Colonic mucosa (tissue), 4 donors: ENCODE measurements around the gene ARPC4. TPM values are rescaled to one million over a fixed set of nuclear protein-coding genes. Genes with fewer than 3 reads are reported as not detected.

Source experiments
- DNase-seq: peaks from one replicate; pipeline ENCODE4 v3.0.0-alpha.2; 2020
- H3K27ac ChIP-seq: fragments of 200-600 bp; one replicate; pipeline ENCODE4 v1.8.0; 2021
- H3K27me3 ChIP-seq: fragments of 200-600 bp; one replicate; pipeline ENCODE4 v1.8.0; 2021
- H3K36me3 ChIP-seq: fragments of 200-600 bp; one replicate; pipeline ENCODE4 v1.8.0; 2021
- H3K4me1 ChIP-seq: fragments of 200-600 bp; one replicate; pipeline ENCODE4 v1.8.0; 2021; ENCODE audit warnings: mild to moderate bottlenecking
- H3K4me3 ChIP-seq: fragments of 200-600 bp; one replicate; pipeline ENCODE4 v1.8.0; 2021
- H3K9ac ChIP-seq, 2 donors: one replicate each; pipeline ENCODE4 v1.7.0; 2013; ENCODE audit warnings: control low read depth in 2 of 2, low read depth in 2 of 2, low read length in 2 of 2
- H3K9me3 ChIP-seq: fragments of 200-600 bp; one replicate; pipeline ENCODE4 v1.8.0; 2021
- intact Hi-C: fragments of 100-400 bp; cut with DNase I; formaldehyde crosslinking; loops from one replicate; pipeline ENCODE4 v1.14.1; 2022
- total RNA-seq, 2 donors: library from RNA; stranded (reverse); fragmentation: NEBNext Ultra II Directional in 1 of 2; extraction: Animal tissue kit (Norgen Biotek cat#: 25700) in 1 of 2; gene quantifications; one replicate each; pipeline ENCODE4 v1.2.1, GENCODE V29; 2021
- TF ChIP-seq, protein P1 (sequence below): fragments of 200-600 bp; IDR thresholded peaks from one replicate; pipeline ENCODE4 v1.8.0; 2022; ENCODE audit warnings: antibody characterized with exemption, mild to moderate bottlenecking
- donor health status: healthy.
- donor health status: DM: no; HTN: no; CAD: no.
- donor health status: DM: no; HTN: no; CAD: no.

Gene ARPC4
- total RNA-seq, 2 donors from 2014 or later, result 221 to 228 TPM

DNA sequence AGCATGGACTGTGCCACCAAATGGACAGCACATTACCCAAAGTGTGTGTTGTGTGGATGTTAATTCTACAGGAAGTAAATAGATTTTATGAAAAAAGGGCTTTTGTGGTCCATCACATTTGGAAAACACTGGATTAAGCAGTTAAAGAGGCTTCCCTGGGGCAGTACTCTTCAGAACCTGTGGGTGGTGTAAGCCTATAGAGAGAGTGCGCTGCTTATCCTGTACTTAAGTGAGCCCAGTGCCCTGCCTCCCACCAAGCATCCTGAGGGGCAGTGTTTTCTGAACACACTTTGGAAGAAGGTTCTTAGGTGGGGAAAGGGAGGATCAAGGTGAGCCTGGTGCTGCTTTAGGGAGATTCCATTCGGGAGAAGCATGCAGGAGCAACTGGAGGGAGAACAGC, 28.1 kb downstream of the ARPC4 start:
- DNase-seq, result no peak
- no peak overlapping the region for H3K27ac ChIP-seq
- no peak overlapping the region for H3K4me3 ChIP-seq
- no peaks in the 10 kb centered on the region for H3K36me3 ChIP-seq
- H3K4me1 ChIP-seq, result no peaks in the 10 kb centered on the region
- intact Hi-C loops, result no loop called here
- H3K27me3 ChIP-seq, result no peaks in the 10 kb centered on the region
- TF ChIP-seq, protein P1, sequence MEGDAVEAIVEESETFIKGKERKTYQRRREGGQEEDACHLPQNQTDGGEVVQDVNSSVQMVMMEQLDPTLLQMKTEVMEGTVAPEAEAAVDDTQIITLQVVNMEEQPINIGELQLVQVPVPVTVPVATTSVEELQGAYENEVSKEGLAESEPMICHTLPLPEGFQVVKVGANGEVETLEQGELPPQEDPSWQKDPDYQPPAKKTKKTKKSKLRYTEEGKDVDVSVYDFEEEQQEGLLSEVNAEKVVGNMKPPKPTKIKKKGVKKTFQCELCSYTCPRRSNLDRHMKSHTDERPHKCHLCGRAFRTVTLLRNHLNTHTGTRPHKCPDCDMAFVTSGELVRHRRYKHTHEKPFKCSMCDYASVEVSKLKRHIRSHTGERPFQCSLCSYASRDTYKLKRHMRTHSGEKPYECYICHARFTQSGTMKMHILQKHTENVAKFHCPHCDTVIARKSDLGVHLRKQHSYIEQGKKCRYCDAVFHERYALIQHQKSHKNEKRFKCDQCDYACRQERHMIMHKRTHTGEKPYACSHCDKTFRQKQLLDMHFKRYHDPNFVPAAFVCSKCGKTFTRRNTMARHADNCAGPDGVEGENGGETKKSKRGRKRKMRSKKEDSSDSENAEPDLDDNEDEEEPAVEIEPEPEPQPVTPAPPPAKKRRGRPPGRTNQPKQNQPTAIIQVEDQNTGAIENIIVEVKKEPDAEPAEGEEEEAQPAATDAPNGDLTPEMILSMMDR, result no peak
- H3K9me3 ChIP-seq, result no peaks in the 10 kb centered on the region
- H3K9ac ChIP-seq, result no peak overlapping the region

DNA sequence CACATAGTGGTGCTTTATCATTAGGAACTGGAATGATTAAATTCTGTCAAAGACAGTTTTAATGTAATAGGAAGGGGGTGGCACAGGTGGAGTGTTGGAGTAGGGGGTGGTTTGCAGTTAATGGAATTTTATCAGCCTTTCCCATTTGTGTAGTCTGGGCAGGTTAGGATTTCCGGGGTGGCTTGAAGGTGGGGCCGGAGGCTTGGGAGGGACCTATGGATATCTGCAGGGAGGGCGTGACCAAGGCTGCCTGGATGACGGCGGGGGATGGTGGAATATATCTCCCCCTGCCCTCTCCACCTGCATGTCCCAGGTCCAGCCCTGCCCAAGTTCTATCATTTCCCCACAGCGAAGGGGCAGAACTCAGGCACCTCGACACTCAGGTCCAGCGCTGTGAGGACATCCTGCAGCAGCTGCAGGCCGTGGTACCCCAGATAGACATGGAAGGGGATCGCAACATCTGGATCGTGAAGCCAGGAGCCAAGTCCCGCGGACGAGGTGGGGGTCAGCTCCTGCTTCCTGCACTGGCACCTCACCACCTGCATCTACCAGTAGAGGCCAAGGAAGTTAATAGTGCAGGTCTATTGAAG, 32.7 kb downstream of the ARPC4 start:
- intact Hi-C loops, result no loop called here
- Histone ChIP-seq H3K9me3 (no peaks in the 10 kb centered on the region), H3K27me3 (no peaks in the 10 kb centered on the region), H3K27ac (no peak overlapping the region), H3K4me1 (no peaks in the 10 kb centered on the region), H3K4me3 (no peak overlapping the region), H3K9ac (no peak overlapping the region), H3K36me3 (no peaks in the 10 kb centered on the region)
- DNase-seq, result no peak
- TF ChIP-seq, protein P1, result no peak

DNA sequence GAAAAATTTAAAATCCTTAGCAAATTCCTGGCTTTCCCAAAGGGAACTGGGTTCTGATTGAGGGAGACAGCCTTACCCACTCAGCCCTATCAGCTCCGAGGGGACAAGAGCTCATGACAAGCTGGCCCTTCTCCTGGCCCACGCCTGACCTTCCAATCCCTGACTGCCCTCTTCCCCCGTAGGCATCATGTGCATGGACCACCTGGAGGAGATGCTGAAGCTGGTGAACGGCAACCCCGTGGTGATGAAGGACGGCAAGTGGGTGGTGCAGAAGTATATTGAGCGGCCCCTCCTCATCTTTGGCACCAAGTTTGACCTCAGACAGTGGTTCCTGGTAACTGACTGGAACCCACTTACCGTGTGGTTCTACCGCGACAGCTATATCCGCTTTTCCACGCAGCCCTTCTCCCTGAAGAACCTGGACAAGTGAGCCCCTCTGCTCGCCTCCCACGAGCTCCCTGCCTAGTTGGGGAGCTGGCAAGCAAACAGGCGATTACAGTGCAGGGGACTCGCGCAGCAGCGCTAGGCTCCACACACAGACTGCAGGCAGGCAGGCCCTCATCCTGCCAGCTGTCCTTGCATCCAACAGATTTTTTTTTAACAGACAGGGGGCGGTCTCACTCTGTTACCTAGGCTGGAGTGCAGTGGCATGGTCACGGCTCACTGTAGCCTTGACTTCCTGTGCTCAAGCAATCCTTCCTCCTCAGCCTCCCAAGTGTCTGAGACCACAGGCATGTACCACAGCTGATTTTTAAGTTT, 34.1 kb downstream of the ARPC4 start:
- no peaks in the 10 kb centered on the region for H3K9me3 ChIP-seq
- peak; percentile 38 for DNase-seq
- H3K27me3 ChIP-seq, result no peaks in the 10 kb centered on the region
- H3K9ac ChIP-seq, result no peak overlapping the region
- H3K4me1 ChIP-seq, result no peaks in the 10 kb centered on the region
- intact Hi-C loops, result no loop called here
- no peaks in the 10 kb centered on the region for H3K36me3 ChIP-seq
- TF ChIP-seq, protein P1, result no peak
- no peak overlapping the region for H3K4me3 ChIP-seq
- H3K27ac ChIP-seq, result no peak overlapping the region

DNA sequence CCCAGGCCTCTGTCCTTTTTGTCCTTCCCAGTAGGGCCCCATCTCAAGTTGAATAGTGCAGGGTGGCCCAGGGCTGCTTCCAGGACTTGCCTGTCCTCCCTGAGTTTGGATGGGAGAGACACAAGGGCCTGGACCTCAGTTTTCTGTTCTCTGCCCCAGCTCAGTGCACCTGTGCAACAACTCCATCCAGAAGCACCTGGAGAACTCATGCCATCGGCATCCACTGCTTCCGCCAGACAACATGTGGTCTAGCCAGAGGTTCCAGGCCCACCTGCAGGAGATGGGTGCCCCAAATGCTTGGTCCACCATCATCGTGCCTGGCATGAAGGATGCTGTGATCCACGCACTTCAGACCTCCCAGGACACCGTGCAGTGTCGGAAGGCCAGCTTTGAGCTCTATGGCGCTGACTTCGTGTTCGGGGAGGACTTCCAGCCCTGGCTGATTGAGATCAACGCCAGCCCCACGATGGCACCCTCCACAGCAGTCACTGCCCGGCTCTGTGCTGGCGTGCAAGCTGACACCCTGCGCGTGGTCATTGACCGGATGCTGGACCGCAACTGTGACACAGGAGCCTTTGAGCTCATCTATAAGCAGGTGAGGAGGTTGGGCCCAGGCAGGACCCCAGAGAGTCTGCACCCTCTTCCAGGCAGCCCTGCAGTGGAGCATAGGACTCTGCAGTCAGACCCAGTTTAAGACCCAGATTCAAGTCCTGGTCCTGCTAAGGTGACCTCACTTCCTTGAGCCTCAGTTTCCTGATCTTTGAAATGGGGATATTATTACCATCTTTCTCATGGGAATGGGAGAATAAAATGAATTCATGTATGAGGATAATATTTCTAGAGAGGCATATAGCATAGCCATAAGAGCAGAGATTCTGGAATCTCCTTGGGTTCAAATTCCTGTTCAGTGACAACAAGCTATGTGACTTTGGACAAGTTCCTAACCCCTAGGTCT, 36.2 kb downstream of the ARPC4 start:
- no peak for DNase-seq
- Histone ChIP-seq H3K4me3 (no peak overlapping the region), H3K4me1 (no peaks in the 10 kb centered on the region), H3K27ac (no peak overlapping the region), H3K9me3 (no peaks in the 10 kb centered on the region), H3K36me3 (no peaks in the 10 kb centered on the region), H3K27me3 (no peaks in the 10 kb centered on the region), H3K9ac (no peak overlapping the region)
- intact Hi-C loops, result no loop called here
- TF ChIP-seq, protein P1, result no peak

DNA sequence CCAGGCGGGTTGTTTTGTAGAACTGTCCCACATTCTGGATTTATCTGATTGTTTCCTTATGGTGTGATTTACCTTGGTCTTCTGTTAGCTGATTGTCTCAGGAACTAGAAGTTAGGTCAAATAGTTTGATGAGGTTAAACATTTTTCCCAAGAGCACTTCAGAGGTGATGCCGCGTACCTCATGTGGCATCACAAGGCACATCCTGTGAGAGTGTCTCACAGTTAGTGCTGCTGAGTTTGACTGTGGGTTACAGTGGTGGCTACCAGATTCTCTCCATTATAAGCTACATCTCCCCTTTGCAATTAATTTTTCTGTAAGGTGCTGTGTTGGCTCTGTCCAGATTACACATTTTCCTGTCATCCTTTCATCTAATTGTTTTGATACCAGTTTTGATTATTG, 38.4 kb downstream of the ARPC4 start:
- TF ChIP-seq, protein P1, result no peak
- no peak for DNase-seq
- intact Hi-C loops, result no loop called here
- H3K27ac ChIP-seq, result no peak overlapping the region
- no peak overlapping the region for H3K4me3 ChIP-seq
- no peak overlapping the region for H3K9ac ChIP-seq
- no peaks in the 10 kb centered on the region for H3K36me3 ChIP-seq
- H3K9me3 ChIP-seq, result no peaks in the 10 kb centered on the region
- H3K27me3 ChIP-seq, result no peaks in the 10 kb centered on the region
- no peaks in the 10 kb centered on the region for H3K4me1 ChIP-seq
